ENCODE data around the gene JAZF1.

- TF ChIP-seq, protein P1, sequence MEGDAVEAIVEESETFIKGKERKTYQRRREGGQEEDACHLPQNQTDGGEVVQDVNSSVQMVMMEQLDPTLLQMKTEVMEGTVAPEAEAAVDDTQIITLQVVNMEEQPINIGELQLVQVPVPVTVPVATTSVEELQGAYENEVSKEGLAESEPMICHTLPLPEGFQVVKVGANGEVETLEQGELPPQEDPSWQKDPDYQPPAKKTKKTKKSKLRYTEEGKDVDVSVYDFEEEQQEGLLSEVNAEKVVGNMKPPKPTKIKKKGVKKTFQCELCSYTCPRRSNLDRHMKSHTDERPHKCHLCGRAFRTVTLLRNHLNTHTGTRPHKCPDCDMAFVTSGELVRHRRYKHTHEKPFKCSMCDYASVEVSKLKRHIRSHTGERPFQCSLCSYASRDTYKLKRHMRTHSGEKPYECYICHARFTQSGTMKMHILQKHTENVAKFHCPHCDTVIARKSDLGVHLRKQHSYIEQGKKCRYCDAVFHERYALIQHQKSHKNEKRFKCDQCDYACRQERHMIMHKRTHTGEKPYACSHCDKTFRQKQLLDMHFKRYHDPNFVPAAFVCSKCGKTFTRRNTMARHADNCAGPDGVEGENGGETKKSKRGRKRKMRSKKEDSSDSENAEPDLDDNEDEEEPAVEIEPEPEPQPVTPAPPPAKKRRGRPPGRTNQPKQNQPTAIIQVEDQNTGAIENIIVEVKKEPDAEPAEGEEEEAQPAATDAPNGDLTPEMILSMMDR (conservative IDR thresholded peaks at IDR 0.05 in 1 of 2, IDR thresholded peaks at IDR 0.05 in 1 of 2; ENCODE audit: extremely low read depth in 1 of 2, insufficient read depth in 1 of 2, low read depth in 1 of 2, low read length in 2 of 2): no peak
- TF ChIP-seq EZH2 (IDR thresholded peaks at IDR 0.05; ENCODE audit: borderline replicate concordance, low read length): no peak
Measured at GRCh38 chr7:28151965-28152364, 28.6 kb downstream of the JAZF1 start.

All from mammary epithelial cell (primary cell).